K562 (cell line): ENCODE data around the gene FAM171A2. TPM values are rescaled to one million over a fixed set of nuclear protein-coding genes. Genes with fewer than 3 reads are reported as not detected.

Experiments used
- ATAC-seq: fragments of 200-7000 bp; cut with Tn5 transposase; 3 replicates; pipeline ENCODE4 v1.9.1; 2020; ENCODE audit warnings: moderate library complexity
- BruUV-seq: library from RNA; stranded (reverse); fragments of 400-500 nt; replicated peaks from 2 replicates; lab custom pipeline; 2021; lab: Mats Ljungman, UMichigan
- CTCF ChIA-PET: fragments of 300-600 bp; formaldehyde crosslinking; extraction: SDS; loops from one replicate; lab custom pipeline; 2021; ENCODE audit warnings: low intra/inter-chr PET ratio; lab: Yijun Ruan, JAX
- POLR2A ChIA-PET: fragments of 300-600, 350-650 bp; sonication (Branson Sonifier 250); formaldehyde crosslinking; extraction: SDS; loops from one replicate; lab custom pipeline; 2021; ENCODE audit warnings: antibody characterized with exemption, inconsistent platforms; lab: Yijun Ruan, JAX
- DNase-seq, 4 experiments: peaks; one replicate each; pipeline versions ENCODE4 v3.0.0 to v3.0.0-alpha.2; 2011 to 2018; ENCODE audit warnings: low spot score in 3 of 4, mixed read lengths in 3 of 4; ENCODE audit errors: extremely low read depth in 1 of 4
- FAIRE-seq: peaks from 2 replicates; lab custom pipeline; 2011; peaks lifted over from hg19 to GRCh38; lab: Jason Lieb, UNC
- H2AFZ ChIP-seq: 2 replicates; pipeline ENCODE4 v1.6.0; 2011; ENCODE audit warnings: low read depth, low read length, control low read depth, inconsistent platforms
- H3K27ac ChIP-seq: fragments of 200-600 bp; 3 replicates; pipeline ENCODE4 v1.8.0; 2011; ENCODE audit warnings: low read depth, mild to moderate bottlenecking, control low read depth, inconsistent platforms, low read length, moderate library complexity, mixed read lengths; ENCODE audit errors: extremely low read depth
- H3K27me3 ChIP-seq, 2 experiments: fragments of 300-600 bp in 1 of 2; 2 replicates in 1 of 2; 3 replicates in 1 of 2; pipeline versions ENCODE4 v1.6.0 to v1.8.0; 2011; ENCODE audit warnings: inconsistent platforms in 2 of 2, low read length in 2 of 2, mild to moderate bottlenecking in 1 of 2, mixed read lengths in 1 of 2, moderate library complexity in 1 of 2; ENCODE audit not compliant: control insufficient read depth in 2 of 2, insufficient read depth in 2 of 2
- H3K36me3 ChIP-seq: fragments of 300-600 bp; 3 replicates; pipeline ENCODE4 v1.8.0; 2011; ENCODE audit warnings: mild to moderate bottlenecking, low read length, inconsistent platforms; ENCODE audit not compliant: control insufficient read depth, insufficient read depth
- H3K4me1 ChIP-seq, 2 experiments: fragments of 200-600 bp in 1 of 2; replicated peaks in 1 of 2; 2 replicates in 1 of 2; 3 replicates in 1 of 2; pipeline versions ENCODE4 v1.5.1 to v1.8.0; 2011; ENCODE audit warnings: inconsistent platforms in 2 of 2, low read length in 2 of 2, mild to moderate bottlenecking in 1 of 2, mixed read lengths in 1 of 2, moderate library complexity in 1 of 2; ENCODE audit not compliant: control insufficient read depth in 2 of 2, insufficient read depth in 2 of 2
- H3K4me2 ChIP-seq: 2 replicates; pipeline ENCODE4 v1.6.1; 2011; ENCODE audit warnings: low read length, control low read depth, inconsistent platforms, mixed read lengths; ENCODE audit not compliant: insufficient read depth
- H3K4me3 ChIP-seq: fragments of 200-600 bp; sonication (generic), shearing (Covaris generic); 2 replicates; pipeline ENCODE4 v1.5.1; 2016; ENCODE audit warnings: control low read depth, inconsistent platforms
- H3K79me2 ChIP-seq: fragments of 200-600 bp; 3 replicates; pipeline ENCODE4 v1.8.0; 2011; ENCODE audit warnings: low read length, inconsistent platforms; ENCODE audit not compliant: control insufficient read depth, insufficient read depth
- H3K9ac ChIP-seq, 2 experiments: 2 replicates each; pipeline versions ENCODE4 v1.6.0 to v1.6.1; 2011; ENCODE audit warnings: low read depth in 2 of 2, low read length in 2 of 2, control low read depth in 1 of 2, inconsistent platforms in 1 of 2, mild to moderate bottlenecking in 1 of 2, mixed read lengths in 1 of 2; ENCODE audit not compliant: insufficient read depth in 1 of 2
- H3K9me1 ChIP-seq: one replicate; pipeline ENCODE4 v1.6.0; 2011; ENCODE audit warnings: inconsistent platforms, mild to moderate bottlenecking, low read length, moderate library complexity; ENCODE audit not compliant: control insufficient read depth, insufficient read depth
- H3K9me3 ChIP-seq: replicated peaks from 2 replicates; pipeline ENCODE4 v1.5.1; 2011; ENCODE audit warnings: low read depth, low read length, inconsistent platforms; ENCODE audit not compliant: control insufficient read depth, insufficient read depth
- H4K20me1 ChIP-seq: replicated peaks from 2 replicates; pipeline ENCODE4 v1.6.1; 2011; ENCODE audit warnings: low read length, inconsistent platforms, mixed read lengths; ENCODE audit not compliant: control insufficient read depth, insufficient read depth
- ELF1 ChIP-seq: fragments of 200-800 bp; sonication (Bioruptor generic); IDR thresholded peaks from 2 replicates; pipeline ENCODE4 v1.6.1; 2016; ENCODE audit warnings: missing genetic modification characterization, missing compliant biosample characterization
- HNRNPUL1 ChIP-seq: fragments of 200-400 bp; formaldehyde crosslinking; IDR thresholded peaks from 2 replicates; pipeline ENCODE4 v1.6.1; 2017; ENCODE audit warnings: low read length
- MNT ChIP-seq, 2 experiments: fragments of 450-650 bp; conservative IDR thresholded peaks; 2 replicates each; pipeline ENCODE4 v1.6.1; 2017; ENCODE audit warnings: mild to moderate bottlenecking in 2 of 2, moderate library complexity in 2 of 2
- NFATC3 ChIP-seq: fragments of 450-650 bp; IDR thresholded peaks from 2 replicates; pipeline ENCODE4 v1.6.1; 2017; ENCODE audit warnings: mild to moderate bottlenecking
- POLR2B ChIP-seq: fragments of 450-650 bp; IDR thresholded peaks from 2 replicates; pipeline ENCODE4 v1.6.1; 2018; ENCODE audit warnings: low read depth; ENCODE audit not compliant: partially characterized antibody
- POLR2G ChIP-seq: fragments of 200-400 bp; formaldehyde crosslinking; IDR thresholded peaks from 2 replicates; pipeline ENCODE4 v1.6.1; 2017; ENCODE audit warnings: low read depth, mild to moderate bottlenecking, antibody characterized with exemption, low read length, moderate library complexity
- SAFB ChIP-seq: fragments of 200-400 bp; formaldehyde crosslinking; IDR thresholded peaks from 2 replicates; pipeline ENCODE4 v1.6.1; 2017; ENCODE audit warnings: low read depth, low read length, borderline replicate concordance
- SLC30A9 ChIP-seq: fragments of 250-450 bp; sonication (Bioruptor Pico); IDR thresholded peaks from 2 replicates; pipeline ENCODE4 v1.8.0; 2022; ENCODE audit warnings: mild to moderate bottlenecking, moderate library complexity
- TCF7L2 ChIP-seq: fragments of 150-350 bp; IDR thresholded peaks from 2 replicates; pipeline ENCODE4 v1.6.1; 2016; ENCODE audit warnings: low read depth, mild to moderate bottlenecking, low read length, moderate library complexity
- ZBTB40 ChIP-seq, 2 experiments: fragments of 450-650 bp in 1 of 2; sonication (generic) in 1 of 2; formaldehyde crosslinking in 1 of 2; IDR thresholded peaks; 2 replicates each; pipeline versions ENCODE4 v1.7.1 to v1.9.0; 2016 to 2022; ENCODE audit warnings: inconsistent platforms in 1 of 2, mild to moderate bottlenecking in 1 of 2, missing genetic modification reagents in 1 of 2
- ZNF140 ChIP-seq: fragments of 250-450 bp; sonication (Bioruptor Pico); IDR thresholded peaks from 2 replicates; pipeline ENCODE4 v1.8.0; 2021; ENCODE audit warnings: moderate library complexity, mild to moderate bottlenecking, inconsistent platforms
- ZNF589 ChIP-seq: fragments of 200-800 bp; sonication (Bioruptor generic); IDR thresholded peaks from 2 replicates; pipeline ENCODE4 v1.6.1; 2016; ENCODE audit warnings: low read depth, missing genetic modification characterization, missing compliant biosample characterization
- WGBS: fragments of 100-300 bp; shearing (Covaris generic); methylation state at CpG from one replicate; pipeline ENCODE4 v1.1.6; 2016; ENCODE audit warnings: low coverage, mixed read lengths; ENCODE audit not compliant: insufficient coverage; ENCODE audit errors: missing lambda C conversion rate; 5-methylcytosine and 5-hydroxymethylcytosine counted together
- in situ Hi-C: fragments of 300-500 bp; cut with MboI; formaldehyde crosslinking; loops from 4 replicates; pipeline ENCODE4 v1.15.0; 2018; ENCODE audit warnings: inconsistent platforms, mixed read lengths
- intact Hi-C: fragments of 100-400 bp; cut with micrococcal nuclease; formaldehyde crosslinking; loops from 2 replicates; pipeline ENCODE4 v1.14.2; 2022
- polyA plus RNA-seq, 8 experiments: library from polyadenylated mRNA; depleted of rRNA in 4 of 8; stranded (reverse) in 5 of 8; unstranded in 3 of 8; fragments of >200 nt; fragmentation: Nextera tagmentation in 2 of 8; fragmentation: Illumina TruSeq in 1 of 8; extraction: Ambion mirVana in 2 of 8; extraction: Trizol in 1 of 8; gene quantifications; 2 replicates each; pipeline versions ENCODE4 v1.2.1 to v1.2.3, GENCODE V29; 2011 to 2014; ENCODE audit warnings: inconsistent platforms in 1 of 8, missing spikeins in 1 of 8
- total RNA-seq, 7 experiments: library from RNA; depleted of rRNA in 6 of 7; stranded (reverse); fragments of >200 nt in 6 of 7; fragmentation: Illumina TruSeq in 2 of 7; extraction: Trizol in 2 of 7; gene quantifications; 2 replicates each; pipeline versions ENCODE4 v1.2.1 to v1.2.3, GENCODE V29; 2011 to 2021; ENCODE audit warnings: low replicate concordance in 1 of 7

FAM171A2 gene
- total and polyA plus RNA-seq, 9 of the 15 experiments (the other 6 are each of a cell fraction or from before 2014, with no cell fraction given): 0.10 to 10.2 (median 2.0) TPM; not detected in 1

- no peaks in the 10 kb centered on the region for H4K20me1 ChIP-seq
- no peak for ATAC-seq
- FAIRE-seq: no peak
- no peaks in the 10 kb centered on the region for H3K9me3 ChIP-seq
- no TSS peak for BruUV-seq
- POLR2A ChIA-PET: interaction anchor here (1.0 kb wide), 1 partner anchor 13 kb away, joined by 3 read pairs; no protein-coding TSS in a partner anchor
- no peak for DNase-seq
- H3K4me2 ChIP-seq: no peak overlapping the region
- no peaks in the 10 kb centered on the region for H3K9me1 ChIP-seq
- no peak overlapping the region for H3K27ac ChIP-seq
- H3K79me2 ChIP-seq: peaks cover 7% of the 10 kb centered on the region; the same call in 2 of the 3 replicates
- no peaks in the 10 kb centered on the region for H3K36me3 ChIP-seq
- peaks cover 13 to 37% of the 10 kb centered on the region in 2 experiments for H3K4me1 ChIP-seq
- CTCF ChIA-PET: no interaction called here
- in situ Hi-C loops (no loop called here), intact Hi-C loops (no loop called here)
- no peak overlapping the region for H2AFZ ChIP-seq
- no peaks in the 10 kb centered on the region; a peak in 1 of 5 replicates for H3K27me3 ChIP-seq
- no peak overlapping the region for H3K4me3 ChIP-seq
- H3K9ac ChIP-seq: no peak overlapping the region
- 44% methylated on average over 6 of the region's 6 CpGs for WGBS
- no peak for TF ChIP-seq SAFB
- TF ChIP-seq HNRNPUL1: no peak
- TF ChIP-seq TCF7L2: no peak
- TF ChIP-seq ZBTB40 (IDR thresholded peaks at IDR 0.05): no peak
- no peak for TF ChIP-seq ZBTB40 (CRISPR knock-in tag; IDR thresholded peaks at IDR 0.05)
- no peak for TF ChIP-seq NFATC3
- no peak for TF ChIP-seq SLC30A9 (CRISPR knock-in tag)
- TF ChIP-seq POLR2B: no peak
- no peak for TF ChIP-seq POLR2G
- TF ChIP-seq MNT (conservative IDR thresholded peaks at IDR 0.05): no peak
- no peak for TF ChIP-seq ZNF140 (CRISPR knock-in tag)
- TF ChIP-seq ELF1 (tag): no peak
- TF ChIP-seq ZNF589: no peak
Observed at GRCh38 chr17:44382917-44383316, 19.3 kb upstream of the FAM171A2 start.
